Stimulated activated CD4-positive, alpha-beta T cell treated with anti-CD3 and anti-CD28 coated beads, TNF-alpha, amount 100 ng/mL, for 4 hours (primary cell): ENCODE data around the gene POTEG.
"Not testable (repeated sequence)": the region's sequence is repeated elsewhere in the genome, so short reads cannot be mapped to it uniquely, and the experiment has no call there.

Source experiments
- DNase-seq, 3 experiments: peaks; one replicate each; pipeline ENCODE4 v3.0.0-alpha.2; 2020; ENCODE audit warnings: low read depth in 3 of 3

Gene POTEG

GRCh38 chr14:19434241-19434640, at the start of gene POTEG:
POTEG (minus strand) TSS chr14:19434341; CDS start chr14:19434289, 52 bp downstream.
- not testable (repeated sequence) for DNase-seq

DNA sequence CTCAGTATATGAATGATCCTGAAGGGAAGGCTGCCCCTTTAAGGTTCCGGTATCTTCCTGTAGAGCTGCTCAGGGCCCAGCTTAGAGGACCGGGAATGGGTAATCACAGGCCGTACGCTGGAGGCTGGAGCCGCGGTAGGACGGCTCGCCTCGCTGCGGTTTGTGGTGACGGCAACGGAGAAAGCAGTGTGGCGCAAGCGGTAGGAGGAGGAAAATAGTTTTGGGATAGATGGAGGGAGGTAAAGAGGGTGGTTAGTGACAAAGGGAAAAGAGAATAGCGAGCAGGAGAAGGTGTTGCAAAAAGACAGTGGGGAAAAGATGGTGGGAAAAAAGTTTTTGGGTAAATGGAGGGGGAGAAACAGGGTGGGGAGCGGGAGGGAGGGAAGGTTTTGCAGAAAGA, 48.0 kb upstream of the POTEG start:
- not testable (repeated sequence) for DNase-seq

DNA sequence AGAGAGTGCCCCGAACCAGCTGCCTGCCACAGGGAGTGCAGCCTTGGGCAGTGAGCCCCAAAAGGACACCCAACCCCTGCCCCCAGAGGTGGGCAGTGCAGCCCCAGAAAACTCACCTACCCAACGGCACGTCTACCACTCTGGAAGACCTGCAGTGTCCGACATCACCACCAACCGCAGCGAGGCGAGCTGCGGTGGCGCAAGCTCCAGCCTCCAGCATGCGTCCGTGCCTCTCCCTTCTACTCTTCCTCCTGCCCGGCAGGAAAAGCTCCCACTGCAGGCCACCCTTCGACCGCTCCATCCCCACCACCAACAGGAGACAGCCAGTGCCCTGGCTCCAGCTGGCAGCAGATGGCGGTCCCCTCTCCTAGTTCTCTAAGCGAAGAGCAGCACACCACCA, 47.3 kb upstream of the POTEG start:
- DNase-seq: not testable (repeated sequence)

DNA sequence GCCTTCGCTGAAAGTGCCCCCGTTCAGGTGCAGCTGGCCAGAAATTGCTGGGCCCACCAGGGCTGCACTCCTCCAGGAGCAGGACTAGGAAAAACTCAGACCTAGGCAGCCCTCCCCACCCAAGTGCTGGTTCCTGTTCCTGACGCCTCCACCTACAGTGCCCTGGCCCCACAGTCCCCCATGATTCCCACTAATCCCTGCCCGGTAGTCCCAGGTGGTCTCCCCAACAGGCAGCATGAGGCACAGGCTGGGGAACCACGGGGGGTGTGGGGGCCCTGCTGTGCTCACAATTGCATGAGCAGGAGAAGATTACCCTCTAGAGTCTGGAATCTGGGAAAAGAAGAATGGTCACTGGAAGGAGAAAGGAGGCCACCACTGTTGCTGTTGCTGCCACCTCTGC, 46.4 kb upstream of the POTEG start:
- not testable (repeated sequence) for DNase-seq

DNA sequence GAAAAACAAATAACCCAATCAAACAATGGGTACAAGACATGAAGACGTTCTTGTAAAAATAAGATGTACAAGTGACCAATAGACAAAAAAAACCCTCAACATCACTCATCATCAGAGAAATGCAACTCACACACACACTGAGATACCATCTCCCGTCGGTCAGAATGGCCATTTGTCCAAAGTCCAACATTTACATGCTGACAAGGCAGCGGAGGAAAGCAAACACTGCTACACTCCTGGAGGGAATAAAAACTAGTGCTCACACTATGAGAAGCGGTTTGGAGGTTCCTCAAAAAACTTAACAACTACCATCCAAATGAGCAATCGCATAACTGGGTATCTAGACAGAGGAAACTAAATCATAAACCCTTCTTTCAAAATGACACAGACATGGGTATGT, 11.6 kb upstream of the POTEG start:
- DNase-seq: not testable (repeated sequence)

GRCh38 chr14:19439826-19440225, 5.7 kb upstream of the POTEG start:
- DNase-seq: not testable (repeated sequence)

GRCh38 chr14:19439219-19439618, 5.1 kb upstream of the POTEG start:
- not testable (repeated sequence) for DNase-seq

DNA sequence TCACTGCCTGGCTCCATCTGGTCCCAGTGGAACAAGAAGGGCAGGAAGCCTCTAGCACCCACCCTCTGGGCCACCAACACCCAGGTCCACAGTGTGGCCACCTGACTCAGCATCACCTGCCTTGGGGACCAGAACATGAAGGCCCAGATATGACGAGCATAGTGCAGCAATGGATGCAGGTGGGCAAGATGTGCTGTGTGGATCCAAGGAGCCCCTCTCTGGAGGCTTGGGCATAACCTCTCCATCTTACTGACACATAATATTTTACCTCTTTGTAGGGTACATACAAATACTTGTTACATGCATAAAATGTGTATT, 2.9 kb upstream of the POTEG start:
- not testable (repeated sequence) for DNase-seq

DNA sequence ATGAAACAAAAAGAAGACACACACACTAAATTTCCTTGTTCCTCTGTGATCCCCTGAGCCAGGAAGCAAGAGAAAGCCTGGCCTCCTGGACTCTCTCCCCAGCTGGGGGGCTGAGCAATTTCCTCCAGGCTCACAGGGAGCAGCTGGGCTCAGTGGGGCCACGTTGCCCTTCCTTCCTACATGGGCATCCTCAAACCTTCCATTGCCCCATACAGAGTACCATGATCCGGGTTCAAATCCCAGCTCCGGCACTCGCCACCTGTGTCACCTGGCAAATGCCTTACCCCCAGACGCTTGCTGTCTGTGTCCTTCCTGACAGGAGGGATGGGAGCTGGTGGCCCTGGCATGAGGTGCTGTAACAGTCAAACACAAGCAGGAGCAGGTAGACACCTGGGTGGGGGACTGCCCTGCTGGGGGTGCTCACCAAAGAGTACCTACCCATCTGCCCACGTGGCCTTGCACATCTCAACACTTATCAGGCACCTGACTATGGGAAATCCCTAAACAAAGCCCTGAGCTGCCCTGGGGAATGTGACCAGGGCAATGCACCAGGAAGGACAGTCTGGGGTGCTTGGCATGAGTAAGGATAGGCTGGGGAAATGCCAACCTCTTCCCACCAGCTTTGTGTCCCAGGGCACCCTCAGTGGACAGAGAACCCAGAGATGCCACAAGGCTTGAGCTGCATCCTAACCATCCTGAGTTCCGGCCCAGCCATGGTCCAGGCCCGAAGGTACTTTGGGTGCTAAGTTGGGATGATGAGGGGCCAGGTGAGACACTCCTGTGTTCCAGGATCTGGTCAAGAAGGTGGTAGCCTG, 2.4 kb upstream of the POTEG start:
- not testable (repeated sequence) for DNase-seq

GRCh38 chr14:19435852-19436251, 1.7 kb upstream of the POTEG start:
- not testable (repeated sequence) for DNase-seq

DNA sequence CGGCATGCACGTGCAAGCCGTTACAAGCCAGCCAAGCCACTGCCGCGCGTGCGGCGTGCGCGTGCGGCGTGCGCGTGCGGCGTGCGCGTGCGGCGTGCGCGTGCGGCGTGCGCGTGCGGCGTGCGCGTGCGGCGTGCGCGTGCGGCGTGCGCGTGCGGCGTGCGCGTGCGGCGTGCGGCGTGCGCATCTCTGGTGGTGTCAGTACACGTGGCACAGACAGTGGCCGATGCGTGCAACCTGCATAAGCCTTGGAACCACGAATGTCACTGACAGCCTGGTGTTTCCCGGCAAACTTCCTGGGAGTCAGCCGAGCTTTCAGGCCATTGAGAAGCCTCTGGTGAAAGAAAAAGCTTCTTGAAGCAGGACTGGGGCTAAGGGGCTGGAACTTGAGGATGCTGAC, 750 bp upstream of the POTEG start:
- not testable (repeated sequence) for DNase-seq

GRCh38 chr14:19433765-19434164, 376 bp downstream of the POTEG start:
- DNase-seq: not testable (repeated sequence)

DNA sequence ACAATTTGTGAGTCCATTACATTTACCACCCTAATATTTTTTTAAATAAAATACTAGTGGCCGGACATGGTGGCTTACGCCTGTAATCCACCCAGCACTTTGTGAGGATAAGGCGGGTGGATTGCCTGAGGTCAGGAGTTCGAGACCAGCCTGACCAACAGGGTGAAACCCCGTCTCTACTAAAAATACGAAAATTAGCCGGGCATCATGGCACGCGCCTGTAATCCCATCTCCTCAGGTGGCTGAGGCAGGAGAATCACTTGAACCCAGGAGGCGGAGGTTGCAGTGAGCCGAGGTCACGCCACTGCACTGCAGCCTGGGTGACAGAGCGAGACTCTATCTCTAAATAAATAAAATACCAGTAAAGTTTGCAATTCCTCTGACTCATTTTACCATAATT, 25.6 kb downstream of the POTEG start:
- not testable (repeated sequence) for DNase-seq

- DNase-seq: not testable (repeated sequence)
Measured at GRCh38 chr14:19402097-19402496, 32.0 kb downstream of the POTEG start.

GRCh38 chr14:19394727-19395126, 39.4 kb downstream of the POTEG start:
- DNase-seq: not testable (repeated sequence)

DNA sequence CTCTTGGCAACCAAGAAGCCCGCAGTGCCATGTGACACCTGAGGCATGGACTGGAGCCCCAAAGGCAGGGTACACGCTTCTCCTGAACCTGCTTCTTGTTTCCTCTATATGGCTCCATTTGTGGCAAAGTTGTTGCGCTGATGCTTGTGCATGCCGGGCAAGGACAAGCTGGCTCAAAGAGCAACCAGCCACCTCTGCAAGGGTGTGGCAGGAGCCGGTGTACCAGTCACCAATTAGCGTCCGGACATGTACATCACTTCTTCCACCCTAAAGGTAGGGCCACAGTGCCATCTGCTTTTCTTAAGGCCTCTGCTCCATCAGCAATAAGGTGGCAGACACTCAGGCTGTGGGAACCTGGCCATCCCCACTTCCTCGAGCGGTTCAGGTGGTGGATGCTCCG, 43.9 kb downstream of the POTEG start:
- not testable (repeated sequence) for DNase-seq

GRCh38 chr14:19388741-19389140, 45.4 kb downstream of the POTEG start:
- DNase-seq: not testable (repeated sequence)

DNA sequence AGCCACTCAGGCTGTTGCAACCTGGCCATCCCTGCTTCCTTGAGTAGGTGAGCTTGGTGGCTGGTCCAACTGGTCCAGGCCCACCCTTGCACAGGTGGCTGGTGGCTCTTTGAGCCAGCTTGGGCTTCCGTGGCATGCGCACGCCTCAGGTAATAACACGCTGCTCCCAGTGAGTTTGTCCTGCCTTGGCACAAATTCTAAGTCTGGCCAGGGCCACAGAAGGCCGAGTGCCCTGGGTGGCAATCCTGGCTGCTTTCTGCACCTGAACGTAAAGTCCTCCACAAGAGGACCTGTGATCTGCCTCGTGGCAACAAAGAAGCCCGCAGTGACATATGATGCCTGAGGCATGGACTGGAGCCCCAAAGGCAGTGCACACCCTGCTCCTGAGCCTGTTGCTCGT, 47.1 kb downstream of the POTEG start:
- DNase-seq: not testable (repeated sequence)

GRCh38 chr14:19386309-19386708, 47.8 kb downstream of the POTEG start:
- not testable (repeated sequence) for DNase-seq

DNA sequence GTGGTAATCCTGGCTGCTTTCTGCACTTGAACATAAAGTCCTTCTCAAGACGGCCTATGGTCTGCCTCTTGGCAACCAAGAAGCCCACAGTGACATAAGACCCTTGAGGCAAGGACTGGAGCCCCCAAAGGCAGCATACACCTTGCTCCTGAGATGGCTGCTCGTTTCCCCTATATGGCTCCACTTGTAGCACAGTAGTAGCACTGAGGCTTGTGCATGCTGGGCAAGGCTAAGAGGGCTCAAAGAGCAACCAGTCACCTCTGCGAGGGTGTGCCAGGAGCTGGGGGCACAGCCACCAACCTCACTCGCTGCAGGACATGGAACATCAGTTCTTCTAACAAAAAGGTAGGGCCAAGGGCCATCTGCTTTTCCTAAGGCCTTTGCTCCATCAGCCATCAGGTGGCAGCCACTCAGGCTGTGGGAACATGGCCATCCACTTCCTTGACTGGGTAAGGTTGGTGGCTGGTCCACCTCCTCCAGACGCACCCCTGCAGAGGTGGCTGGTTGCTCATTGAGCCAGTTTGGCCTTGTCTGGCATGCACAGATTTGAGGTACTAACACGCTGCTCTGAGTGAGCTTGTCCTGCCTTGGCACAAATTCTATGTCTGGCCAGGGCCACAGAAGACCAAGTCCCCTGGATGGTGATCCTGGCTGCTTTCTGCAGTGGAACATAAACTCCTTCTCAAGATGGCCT, 49.9 kb downstream of the POTEG start:
- DNase-seq: not testable (repeated sequence)

GRCh38 chr14:19383008-19383584, 51.0 kb downstream of the POTEG start:
- DNase-seq: not testable (repeated sequence)

GRCh38 chr14:19380137-19380536, 54.0 kb downstream of the POTEG start:
- DNase-seq: not testable (repeated sequence)
